Right lobe of liver (tissue), 4 donors: ENCODE results near the gene TIPIN.

ENCODE experiments used
- CTCF ChIP-seq, 4 donors: fragments of 200-600 bp in 3 of 4; fragments of 450-650 bp in 1 of 4; IDR thresholded peaks; one replicate each; pipeline versions ENCODE4 v1.5.1 to v1.8.0; 2016 to 2022; ENCODE audit warnings: antibody characterized with exemption in 4 of 4, mild to moderate bottlenecking in 2 of 4
- POLR2A ChIP-seq: fragments of 450-650 bp; IDR thresholded peaks from one replicate; pipeline ENCODE4 v1.6.1; 2017; ENCODE audit warnings: antibody characterized with exemption, mild to moderate bottlenecking
- donor health status: DM: no; HTN: no; CAD: no.
- donor health status: DM: no; HTN: no; CAD: no.
- donor health status: DM: no; HTN: yes; CAD: no.

- TF ChIP-seq POLR2A (no peak), CTCF (IDR thresholded peaks at IDR 0.05) (no peak)
Observed at GRCh38 chr15:66404122-66404521, 47.6 kb upstream of the TIPIN start.
